Measurements from ENCODE around the gene ANKLE2.

ANKLE2 gene

GRCh38 chr12:132685400-132685799 is 76.2 kb downstream of the ANKLE2 start:
- DNase-seq, result no peak

- no peak for DNase-seq
Measured at GRCh38 chr12:132677492-132677891, 84.1 kb downstream of the ANKLE2 start.

GRCh38 chr12:132675757-132676432 is 85.7 kb downstream of the ANKLE2 start:
- DNase-seq, result no peak
